NCI-H2081 treated with DMSO at 0.1 percent for 48 hours (cell line): ENCODE measurements around the gene FBXL14.
A peak's percentile ranks its signal among the peaks of the same experiment; 100 is the strongest.

Source experiments
- DNase-seq: peaks from one replicate; lab custom pipeline; 2025; lab: John Stamatoyannopoulos, UW

The FBXL14 gene

GRCh38 chr12:1592444-1593173 is 1.8 kb downstream of the FBXL14 start:
- DNase-seq: no peak

DNA sequence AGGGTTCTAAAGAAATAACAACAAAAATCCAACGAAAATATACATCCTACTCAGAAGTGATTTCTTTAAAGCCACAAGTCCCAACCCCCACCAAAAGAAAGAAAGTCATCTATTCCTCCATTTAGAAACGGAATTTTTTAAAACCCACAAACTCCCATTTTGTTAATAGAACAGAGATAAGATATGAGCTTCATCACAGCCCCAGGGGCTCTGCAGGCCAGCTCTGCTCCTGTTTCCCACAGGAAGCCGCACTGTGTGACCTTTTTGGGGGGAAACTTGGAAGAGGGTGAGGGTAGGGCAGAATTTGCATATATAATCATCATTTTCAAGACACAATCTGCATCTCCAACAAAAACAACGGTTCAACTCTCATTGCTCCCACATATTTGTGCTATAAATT is 2.8 kb downstream of the FBXL14 start:
- no peak for DNase-seq

- DNase-seq: no peak
Observed at GRCh38 chr12:1591034-1591433, 3.3 kb downstream of the FBXL14 start.

GRCh38 chr12:1590221-1590979 is 4.0 kb downstream of the FBXL14 start:
- no peak for DNase-seq

DNA sequence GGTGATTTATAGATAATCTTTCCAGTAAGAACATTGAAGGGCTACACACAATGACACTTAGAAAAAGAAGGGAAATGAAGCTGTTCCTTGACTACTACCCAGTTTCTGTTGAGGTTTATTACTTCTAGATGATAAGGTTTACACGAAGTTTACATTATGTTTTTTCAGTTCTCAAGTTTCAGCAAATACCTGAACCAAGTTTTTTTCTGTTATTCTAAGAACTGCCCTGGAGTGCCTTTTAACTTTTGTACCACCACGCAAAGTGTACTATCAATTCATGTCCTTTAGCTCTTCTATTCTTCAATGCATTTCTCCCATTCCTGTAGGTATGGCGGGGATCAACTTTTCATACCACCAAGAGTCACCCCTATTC is 5.8 kb downstream of the FBXL14 start:
- DNase-seq: no peak

- no peak for DNase-seq
Observed at GRCh38 chr12:1587927-1588574, 6.3 kb downstream of the FBXL14 start.

GRCh38 chr12:1584326-1584725 is 10.1 kb downstream of the FBXL14 start:
- no peak for DNase-seq

DNA sequence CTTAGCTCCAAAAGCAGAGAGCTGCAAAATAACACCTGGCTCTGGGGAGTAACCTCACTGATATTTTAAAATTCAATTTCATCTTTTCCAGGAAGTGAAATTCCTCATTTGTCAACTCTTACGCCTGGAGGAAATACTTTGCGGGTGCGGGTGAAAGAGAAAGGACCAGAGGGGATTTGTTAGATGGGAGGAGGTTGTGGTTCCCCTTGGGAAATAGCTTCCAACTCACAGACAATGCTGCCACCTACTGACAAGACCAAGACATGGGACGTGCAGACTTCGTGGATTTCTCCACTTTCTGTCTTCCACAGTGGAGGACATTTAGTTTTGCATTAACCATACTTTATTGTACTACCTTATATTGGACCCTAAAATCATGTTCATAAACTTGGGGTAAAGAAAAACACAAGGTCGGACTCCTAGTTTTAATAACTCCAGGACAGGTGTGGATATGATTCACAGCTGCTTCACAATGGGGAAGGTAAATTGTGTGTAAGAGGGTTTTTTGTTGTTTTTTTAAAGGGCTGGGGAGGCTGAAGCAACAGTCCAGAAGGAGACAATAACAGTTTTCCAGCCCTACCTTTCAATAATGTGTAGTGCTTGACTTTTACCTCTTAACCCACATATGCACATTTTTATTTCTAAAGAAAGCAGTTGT is 10.8 kb downstream of the FBXL14 start:
- DNase-seq: peak; percentile 56

DNA sequence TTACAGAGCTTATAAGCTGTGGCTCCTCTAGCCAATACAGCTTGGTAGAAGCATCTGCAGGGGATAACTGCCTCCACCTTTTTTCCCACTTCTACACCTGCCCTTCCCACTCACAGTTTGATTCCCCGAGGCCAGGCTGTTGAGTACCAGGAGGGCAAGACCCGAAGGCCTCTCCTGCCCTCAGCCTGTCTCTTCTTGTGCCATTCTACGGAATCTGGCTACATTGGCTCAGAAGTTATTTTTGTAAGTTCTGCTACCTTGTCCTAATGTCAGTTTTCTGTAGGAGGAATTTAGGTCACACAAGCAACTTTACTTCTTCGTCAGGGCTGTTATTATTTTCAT is 11.7 kb downstream of the FBXL14 start:
- no peak for DNase-seq

GRCh38 chr12:1581973-1582708 is 12.2 kb downstream of the FBXL14 start:
- no peak for DNase-seq

DNA sequence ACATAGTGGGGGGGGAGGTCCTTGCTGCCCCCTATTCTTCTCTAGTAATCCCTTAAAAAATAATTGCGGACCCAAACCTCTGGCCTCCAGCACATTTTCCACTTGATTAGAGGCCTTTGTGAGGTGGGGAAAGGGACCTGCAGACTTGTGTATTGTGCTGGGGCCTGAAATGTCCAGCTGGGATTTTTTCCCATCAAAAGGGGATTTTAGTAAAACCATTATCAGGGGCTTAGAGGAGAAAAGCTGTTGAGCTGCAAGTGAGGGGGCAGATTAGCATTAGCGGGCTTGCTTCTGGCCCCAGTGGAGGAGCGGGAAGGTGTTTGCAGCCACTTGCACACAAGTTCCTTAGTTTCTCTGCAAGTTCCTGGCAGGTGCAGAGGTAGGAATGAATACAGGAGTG is 13.9 kb downstream of the FBXL14 start:
- DNase-seq: no peak

DNA sequence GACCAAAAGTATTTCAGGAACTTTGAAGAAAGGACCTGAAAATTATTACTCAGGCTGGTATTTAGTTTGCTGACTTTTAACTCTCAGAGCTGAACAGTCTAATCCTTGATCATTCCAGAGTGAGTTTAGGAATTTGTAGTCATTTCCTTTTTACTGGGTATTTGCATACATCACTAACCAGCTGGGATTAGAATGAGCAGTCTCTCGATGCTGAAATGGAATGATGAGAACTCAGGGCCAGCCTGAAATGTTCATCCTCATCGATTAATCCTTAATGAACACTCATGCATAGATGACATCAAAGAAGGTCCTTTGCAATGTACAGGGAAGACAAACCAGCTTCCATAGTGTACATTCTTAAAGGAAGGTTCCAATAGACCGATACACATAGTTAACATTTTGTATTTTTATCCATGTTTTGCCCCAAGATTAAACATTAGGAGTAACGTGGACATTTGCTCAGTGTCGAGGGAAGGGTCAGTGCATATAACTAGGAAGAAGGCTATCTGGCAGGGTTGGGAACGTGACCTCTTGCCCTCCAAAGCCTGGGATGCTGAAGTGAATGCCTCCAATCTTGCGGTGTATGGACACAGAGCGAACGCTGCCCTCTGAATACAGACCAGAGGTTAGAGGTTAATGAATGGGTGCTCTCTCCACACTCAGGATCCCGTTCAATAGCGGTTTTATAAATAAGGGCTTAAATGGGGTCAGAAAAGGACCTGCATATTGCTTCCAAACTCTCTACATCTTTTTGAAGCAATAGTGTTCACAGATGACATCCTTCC is 14.5 kb downstream of the FBXL14 start:
- no peak for DNase-seq

DNA sequence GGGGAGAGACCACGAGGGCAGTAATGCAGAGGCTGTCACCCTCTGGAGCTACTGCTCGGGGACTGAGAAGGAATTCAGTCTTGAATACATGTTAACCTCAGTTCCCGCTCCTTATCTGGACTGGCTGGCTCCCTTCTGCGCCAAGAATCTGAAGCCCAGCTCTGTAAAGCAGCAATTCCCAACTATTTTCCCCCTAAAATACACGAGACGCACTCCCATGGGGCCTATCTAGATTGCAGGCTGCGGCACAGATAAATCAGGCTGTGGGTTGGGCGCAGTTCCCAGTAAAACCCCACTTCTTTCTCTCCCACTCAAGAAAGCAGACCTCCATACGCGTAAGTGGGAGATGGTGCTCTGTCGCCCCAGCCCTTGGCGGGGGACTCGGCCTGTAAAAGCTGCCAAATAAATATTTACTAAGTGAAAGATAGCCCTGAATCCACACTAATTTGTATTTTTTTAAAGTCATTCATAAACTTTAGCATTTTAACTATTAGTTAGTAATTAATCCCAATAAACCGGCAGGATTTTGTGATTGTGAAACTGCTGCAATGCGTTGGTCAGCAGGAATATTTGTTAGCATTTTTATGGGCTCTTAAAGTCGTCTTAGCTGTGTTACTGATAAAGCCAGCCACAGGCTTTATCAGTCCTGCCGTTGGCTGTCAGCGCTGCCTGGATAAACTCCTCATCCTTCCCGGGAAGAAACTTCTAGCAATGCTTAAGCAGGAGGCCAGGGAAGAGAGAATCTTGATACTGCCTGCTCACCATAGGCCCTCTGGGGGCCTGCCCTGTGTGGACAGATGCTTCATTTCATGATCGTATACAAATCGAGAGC is 17.8 kb downstream of the FBXL14 start:
- DNase-seq: no peak

DNA sequence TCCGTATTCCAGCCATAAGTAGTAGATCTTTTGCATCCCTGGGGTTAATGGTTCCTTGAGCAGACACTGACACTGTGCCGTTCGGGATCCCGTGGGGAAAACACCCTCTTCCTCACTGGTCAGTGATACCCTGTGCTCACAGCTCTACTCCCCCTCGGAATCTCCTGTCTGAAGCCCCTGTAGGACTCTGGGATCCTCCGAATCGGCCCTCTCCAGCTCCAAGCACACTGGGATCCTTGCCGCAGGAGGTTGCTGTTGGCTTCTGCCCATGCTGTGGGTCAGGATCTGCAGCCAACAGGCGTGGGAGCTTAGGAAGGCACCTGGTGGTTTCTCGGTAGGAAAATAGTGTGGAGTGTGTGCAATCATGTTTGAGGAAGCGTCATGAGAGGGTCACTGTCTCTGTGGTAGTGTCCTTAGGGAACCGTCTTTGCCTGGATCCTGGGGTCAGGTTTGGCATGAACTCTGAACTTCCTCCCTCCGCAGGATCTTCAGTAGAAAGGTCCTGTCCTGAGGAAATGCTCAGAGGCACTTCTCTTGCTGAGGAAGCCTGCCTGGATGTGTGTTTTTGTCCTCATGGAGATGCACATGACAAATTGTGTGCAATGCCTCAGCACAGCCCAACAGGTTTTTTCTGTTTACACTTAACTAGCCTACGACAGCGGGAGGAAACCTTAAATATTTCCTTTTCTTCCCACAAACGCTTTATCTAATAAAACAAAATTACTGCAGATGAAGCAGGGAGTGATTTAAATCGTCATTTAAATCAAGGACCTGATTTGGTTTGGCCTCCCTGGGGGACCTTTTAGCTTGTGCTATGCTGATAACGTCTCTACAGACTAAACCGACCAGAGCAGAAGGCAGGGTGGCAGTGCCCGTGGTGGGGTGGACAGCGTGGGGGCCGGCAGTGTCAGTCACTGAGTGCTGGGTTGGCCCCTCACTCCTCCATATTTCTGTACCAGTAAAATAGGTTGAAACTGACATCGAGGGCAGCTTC is 18.7 kb downstream of the FBXL14 start:
- no peak for DNase-seq

GRCh38 chr12:1574865-1575259 is 19.5 kb downstream of the FBXL14 start:
- DNase-seq: no peak

DNA sequence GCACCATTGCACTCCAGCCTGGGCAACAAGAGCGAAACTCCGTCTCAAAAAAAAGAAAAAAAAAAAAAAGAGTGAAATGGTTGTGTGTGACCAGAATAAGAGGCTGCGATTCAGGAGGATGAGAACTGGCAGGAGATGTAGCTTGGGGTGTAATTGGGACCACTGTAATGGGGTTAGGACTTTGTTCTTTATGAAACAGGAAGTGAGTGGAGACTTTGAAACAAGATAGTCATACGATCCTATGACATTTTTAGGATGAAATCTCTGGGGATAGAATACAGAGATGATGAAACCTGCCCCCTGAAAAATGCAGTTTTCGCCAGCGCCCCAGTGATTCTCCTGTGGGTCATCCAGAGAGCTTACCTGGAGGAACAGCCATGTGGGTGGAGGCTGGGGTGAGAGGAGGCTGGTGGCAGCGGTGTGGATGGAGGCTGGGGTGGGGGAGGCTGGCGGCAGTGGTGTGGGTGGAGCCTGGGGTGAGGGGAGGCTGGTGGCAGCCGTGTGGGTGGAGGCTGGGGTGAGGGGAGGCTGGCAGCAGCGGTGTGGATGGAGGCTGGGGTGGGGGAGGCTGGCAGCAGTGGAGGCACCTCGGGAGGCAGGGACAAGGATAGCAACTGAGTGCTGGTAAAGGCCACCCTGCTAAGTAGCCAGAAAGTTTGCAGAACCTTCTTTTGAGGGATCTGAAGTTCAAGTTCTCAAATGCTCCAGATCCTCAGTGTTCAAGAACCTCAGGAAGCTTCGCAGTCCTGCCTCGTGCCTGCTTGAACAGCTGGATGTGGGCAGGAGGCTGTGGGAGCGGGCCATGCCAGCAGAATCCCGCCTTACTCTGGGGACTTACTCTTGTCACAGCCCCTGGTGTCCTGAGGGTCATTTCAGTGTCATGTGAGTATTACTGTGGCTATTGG is 20.2 kb downstream of the FBXL14 start:
- DNase-seq: no peak

DNA sequence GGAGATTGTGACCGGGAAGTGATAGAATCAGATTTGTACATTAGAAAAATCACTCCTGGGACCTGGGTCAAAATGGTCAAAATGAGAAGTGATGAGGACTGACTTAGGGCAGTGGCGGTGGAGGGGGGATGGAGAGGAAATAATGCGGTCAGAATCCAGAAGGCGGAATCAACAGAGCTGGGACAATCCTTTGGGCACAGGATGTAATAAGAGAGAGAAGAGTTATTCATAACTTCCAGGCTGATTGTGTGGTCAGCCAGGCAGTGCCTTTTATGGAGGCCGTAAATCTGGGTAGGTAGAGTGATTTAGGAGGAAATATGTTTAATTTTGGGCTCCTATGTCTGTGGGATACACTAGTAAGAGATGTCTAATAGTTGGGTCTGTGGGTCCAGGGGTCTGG is 21.6 kb downstream of the FBXL14 start:
- no peak for DNase-seq

- DNase-seq: no peak
Observed at GRCh38 chr12:1567852-1568251, 26.5 kb downstream of the FBXL14 start.
